ENCODE measurements around the gene CRACDL.

CRACDL gene

GRCh38 chr2:98923244-98923940 is 12.6 kb downstream of the CRACDL start:
- TF ChIP-seq, protein P1, sequence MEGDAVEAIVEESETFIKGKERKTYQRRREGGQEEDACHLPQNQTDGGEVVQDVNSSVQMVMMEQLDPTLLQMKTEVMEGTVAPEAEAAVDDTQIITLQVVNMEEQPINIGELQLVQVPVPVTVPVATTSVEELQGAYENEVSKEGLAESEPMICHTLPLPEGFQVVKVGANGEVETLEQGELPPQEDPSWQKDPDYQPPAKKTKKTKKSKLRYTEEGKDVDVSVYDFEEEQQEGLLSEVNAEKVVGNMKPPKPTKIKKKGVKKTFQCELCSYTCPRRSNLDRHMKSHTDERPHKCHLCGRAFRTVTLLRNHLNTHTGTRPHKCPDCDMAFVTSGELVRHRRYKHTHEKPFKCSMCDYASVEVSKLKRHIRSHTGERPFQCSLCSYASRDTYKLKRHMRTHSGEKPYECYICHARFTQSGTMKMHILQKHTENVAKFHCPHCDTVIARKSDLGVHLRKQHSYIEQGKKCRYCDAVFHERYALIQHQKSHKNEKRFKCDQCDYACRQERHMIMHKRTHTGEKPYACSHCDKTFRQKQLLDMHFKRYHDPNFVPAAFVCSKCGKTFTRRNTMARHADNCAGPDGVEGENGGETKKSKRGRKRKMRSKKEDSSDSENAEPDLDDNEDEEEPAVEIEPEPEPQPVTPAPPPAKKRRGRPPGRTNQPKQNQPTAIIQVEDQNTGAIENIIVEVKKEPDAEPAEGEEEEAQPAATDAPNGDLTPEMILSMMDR (IDR thresholded peaks at IDR 0.05; ENCODE audit: low read depth, low read length) = no peak
- no peak for DNase-seq

GRCh38 chr2:98921062-98921461 is 15.0 kb downstream of the CRACDL start:
- Histone ChIP-seq H3K4me1 (no peaks in the 10 kb centered on the region), H3K27me3 (no peaks in the 10 kb centered on the region), H3K36me3 (no peaks in the 10 kb centered on the region), H3K4me3 (ENCODE audit: low read depth, low read length) (no peak overlapping the region), H3K9me3 (no peaks in the 10 kb centered on the region)
- TF ChIP-seq, protein P1 (IDR thresholded peaks at IDR 0.05; ENCODE audit: low read depth, low read length) = no peak
- DNase-seq = no peak

More at GRCh38 chr2:98923244-98923940, 12.6 kb downstream of the CRACDL start:
- no peaks in the 10 kb centered on the region for H3K27me3 ChIP-seq
- H3K9me3 ChIP-seq = no peaks in the 10 kb centered on the region
- H3K4me1 ChIP-seq = no peaks in the 10 kb centered on the region
- no peaks in the 10 kb centered on the region for H3K36me3 ChIP-seq
- H3K4me3 ChIP-seq (ENCODE audit: low read depth, low read length) = no peak overlapping the region

DNA sequence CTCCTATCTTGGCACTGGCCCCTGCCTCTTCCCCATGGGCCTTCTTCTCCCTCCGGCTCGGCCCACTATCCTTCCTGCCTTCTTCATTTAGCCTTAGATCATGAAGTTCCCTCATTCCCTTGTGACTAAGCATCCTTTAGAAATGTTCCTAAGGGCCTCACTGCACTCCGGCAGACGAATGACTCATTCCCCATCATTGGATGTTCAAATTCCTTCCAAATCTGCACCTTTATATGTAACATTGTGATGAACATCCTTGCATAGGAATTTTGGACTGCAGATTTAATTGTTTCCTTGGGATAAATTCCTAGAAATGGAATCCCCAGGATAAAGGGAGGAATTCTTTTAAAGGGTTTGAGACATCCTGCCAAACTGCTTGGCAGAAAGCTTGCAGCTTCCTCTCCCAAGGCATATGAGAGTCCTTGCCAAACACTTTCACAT is 19.0 kb downstream of the CRACDL start:
- no peaks in the 10 kb centered on the region for H3K9me3 ChIP-seq
- TF ChIP-seq, protein P1 (IDR thresholded peaks at IDR 0.05; ENCODE audit: low read depth, low read length) = no peak
- no peaks in the 10 kb centered on the region for H3K27me3 ChIP-seq
- no peaks in the 10 kb centered on the region for H3K4me1 ChIP-seq
- no peak for DNase-seq
- H3K4me3 ChIP-seq (ENCODE audit: low read depth, low read length) = no peak overlapping the region
- no peaks in the 10 kb centered on the region for H3K36me3 ChIP-seq

DNA sequence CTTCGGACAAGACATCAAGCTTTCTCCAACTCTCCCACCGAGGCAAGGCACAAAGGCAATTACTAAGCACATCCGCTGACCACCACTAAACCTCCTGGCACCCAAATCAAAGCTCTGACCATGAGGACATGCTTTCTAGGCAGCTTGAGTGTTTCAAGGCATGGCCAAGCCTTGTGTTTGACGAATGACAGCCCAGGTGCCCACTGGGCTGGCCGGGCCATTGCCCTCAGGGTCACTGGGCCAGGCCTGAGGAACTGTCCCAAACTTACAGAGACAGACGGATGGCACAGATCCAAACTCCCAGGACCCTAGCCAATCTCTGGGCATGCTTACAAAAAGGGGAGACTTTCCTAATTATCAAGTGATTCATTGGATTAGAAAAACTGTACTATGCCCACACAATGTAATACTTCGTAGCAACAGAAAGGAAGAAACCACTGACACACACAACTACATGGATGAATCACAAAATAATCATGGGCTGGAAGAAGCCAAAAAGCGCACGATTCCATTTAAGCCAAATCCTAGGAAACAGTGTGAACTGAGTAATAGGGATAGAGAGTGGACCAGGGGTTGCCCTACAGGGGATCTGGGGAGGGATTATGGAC is 20.2 kb downstream of the CRACDL start:
- TF ChIP-seq, protein P1 (IDR thresholded peaks at IDR 0.05; ENCODE audit: low read depth, low read length) = no peak
- H3K36me3 ChIP-seq = no peaks in the 10 kb centered on the region
- no peaks in the 10 kb centered on the region for H3K9me3 ChIP-seq
- H3K4me3 ChIP-seq (ENCODE audit: low read depth, low read length) = no peak overlapping the region
- no peak for DNase-seq
- H3K27me3 ChIP-seq = no peaks in the 10 kb centered on the region
- no peaks in the 10 kb centered on the region for H3K4me1 ChIP-seq

- Histone ChIP-seq H3K4me3 (ENCODE audit: low read depth, low read length) (no peak overlapping the region), H3K27me3 (no peaks in the 10 kb centered on the region), H3K4me1 (no peaks in the 10 kb centered on the region), H3K36me3 (no peaks in the 10 kb centered on the region), H3K9me3 (no peaks in the 10 kb centered on the region)
- TF ChIP-seq, protein P1 (IDR thresholded peaks at IDR 0.05; ENCODE audit: low read depth, low read length) = no peak
- no peak for DNase-seq
Observed at GRCh38 chr2:98914713-98915580, 21.1 kb downstream of the CRACDL start.

Measured in BE2C (cell line).